Jurkat, Clone E6-1 (cell line): ENCODE data around the gene TBL1XR1.
A peak's percentile ranks its signal among the peaks of the same experiment; 100 is the strongest.
"Not testable (repeated sequence)": the region's sequence is repeated elsewhere in the genome, so short reads cannot be mapped to it uniquely, and the experiment has no call there.

ENCODE experiments used
- DNase-seq: peaks from one replicate; pipeline ENCODE4 v3.0.0-alpha.2; 2011; ENCODE audit warnings: low read depth, low spot score
- H3K4me3 ChIP-seq: 2 replicates; pipeline ENCODE4 v1.5.1; 2011; ENCODE audit warnings: mild to moderate bottlenecking, low read length, control low read depth, moderate library complexity

TBL1XR1 gene

DNA sequence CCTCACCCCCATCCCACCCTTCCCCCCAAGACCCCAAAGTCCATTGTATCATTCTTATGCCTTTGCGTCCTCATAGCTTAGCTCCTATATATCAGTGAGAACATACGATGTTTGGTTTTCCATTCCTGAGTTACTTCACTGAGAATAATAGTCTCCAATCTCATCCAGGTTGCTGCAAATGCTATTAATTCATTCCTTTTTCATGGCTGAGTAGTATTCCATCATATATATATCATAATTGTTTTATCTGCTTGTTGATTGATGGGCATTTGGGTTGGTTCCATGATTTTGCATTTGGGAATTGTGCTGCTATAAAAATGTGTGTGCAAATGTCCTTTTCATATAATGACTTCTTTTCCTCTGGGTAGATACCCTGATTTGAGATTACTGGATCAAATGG lies 197.1 kb downstream of the TBL1XR1 start:
- not testable (repeated sequence) for DNase-seq, H3K4me3 ChIP-seq

DNA sequence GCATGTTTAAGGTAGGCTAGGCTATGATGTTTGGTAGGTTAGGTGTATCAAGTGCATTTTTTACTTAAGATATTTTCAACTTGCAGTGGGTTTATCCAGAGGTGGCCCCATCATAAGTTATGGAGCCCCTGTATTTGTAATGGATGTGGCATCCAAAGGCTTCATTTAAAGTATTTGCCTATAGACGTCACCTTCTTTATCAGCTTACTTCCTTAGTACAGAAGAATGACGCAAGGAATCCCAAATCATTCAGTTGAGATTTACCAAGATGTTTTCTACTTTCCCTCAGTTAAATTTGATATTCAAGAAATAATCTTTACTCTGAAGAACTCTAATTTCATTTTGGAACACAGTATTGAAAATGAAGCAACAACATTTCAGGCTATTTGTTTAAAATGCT lies 201.3 kb downstream of the TBL1XR1 start:
- no peak overlapping the region for H3K4me3 ChIP-seq
- DNase-seq: no peak

DNA sequence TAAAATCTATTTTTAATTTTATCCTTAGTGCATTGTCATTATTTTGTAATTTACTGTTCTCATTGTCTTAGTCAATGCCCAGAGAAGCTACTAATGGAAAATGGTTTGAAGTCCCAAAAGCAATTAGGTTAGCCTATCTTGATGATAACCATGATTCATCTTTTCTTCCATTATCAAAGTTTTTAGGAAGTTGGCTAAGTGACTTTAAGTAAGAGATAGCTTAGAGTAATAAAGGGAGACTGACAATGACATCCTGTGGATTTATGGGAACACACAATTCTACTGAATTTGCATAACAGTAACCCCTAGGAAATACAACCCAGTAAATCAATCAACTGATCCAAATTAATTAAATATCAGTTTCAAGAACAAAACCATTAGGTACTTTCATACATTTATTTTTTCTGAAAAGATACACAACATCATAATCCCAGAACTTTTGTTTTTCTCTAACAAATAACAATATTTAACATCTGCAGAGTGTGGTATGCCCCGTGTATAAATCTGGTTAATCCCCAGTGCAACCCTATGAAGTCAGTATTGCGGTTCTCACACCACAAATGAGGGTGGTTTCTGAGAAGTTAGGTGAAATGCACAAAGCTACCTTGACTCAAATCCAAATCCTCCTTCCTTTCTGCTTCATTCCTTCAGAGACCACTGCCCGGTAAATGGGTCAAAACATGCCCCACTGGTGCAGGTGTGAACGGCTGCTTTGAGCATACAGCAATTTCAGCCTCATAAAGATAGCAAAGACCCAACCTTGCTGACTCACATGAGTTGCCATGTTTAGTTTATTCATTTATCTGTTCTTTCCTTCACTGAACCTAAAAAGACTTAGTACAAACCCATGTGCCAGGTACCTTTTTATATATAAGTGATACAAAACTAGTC lies 202.1 kb downstream of the TBL1XR1 start:
- DNase-seq: peak; percentile 50
- H3K4me3 ChIP-seq: no peak overlapping the region

DNA sequence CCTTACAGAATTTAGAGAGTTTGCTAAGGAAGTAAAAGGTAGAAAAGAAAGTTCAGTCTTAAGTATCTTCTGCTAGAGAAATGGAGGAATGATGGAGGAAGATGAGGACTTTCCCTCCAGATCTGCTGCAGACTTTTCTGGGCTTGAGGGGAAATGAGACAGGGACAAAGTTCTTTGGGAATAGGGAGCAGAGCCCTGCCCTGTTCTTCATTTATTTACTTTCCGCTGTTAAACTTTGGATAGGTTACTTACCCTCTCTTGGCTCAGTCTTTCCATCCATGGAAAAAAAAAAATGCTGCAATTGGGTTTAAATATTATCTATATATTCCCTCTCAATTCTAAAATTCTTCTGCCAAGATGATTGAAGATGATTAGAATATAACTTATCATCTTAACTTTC lies 202.9 kb downstream of the TBL1XR1 start:
- no peak for DNase-seq
- H3K4me3 ChIP-seq: no peak overlapping the region

GRCh38 chr3:176992978-176993377 lies 204.3 kb downstream of the TBL1XR1 start:
- no peak overlapping the region for H3K4me3 ChIP-seq
- DNase-seq: no peak

DNA sequence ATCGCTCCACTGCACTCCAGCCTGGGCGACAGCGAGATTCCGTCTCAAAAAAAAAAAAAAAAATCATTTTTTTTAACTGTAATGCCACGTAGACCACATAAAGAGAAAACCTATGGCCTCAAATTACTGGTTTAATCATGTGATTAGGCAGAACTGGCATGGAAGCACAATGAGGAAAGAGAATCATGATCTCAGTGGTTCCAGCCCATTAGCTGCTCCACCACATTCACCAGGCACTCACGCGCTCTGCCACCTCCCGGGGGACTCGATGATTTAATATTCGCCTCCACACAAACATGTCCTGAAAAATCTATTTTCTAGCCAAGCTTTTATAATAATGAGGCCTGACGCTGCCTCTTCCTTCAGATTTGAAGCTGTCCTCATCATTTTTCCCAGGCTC lies 204.7 kb downstream of the TBL1XR1 start:
- H3K4me3 ChIP-seq: no peak overlapping the region
- DNase-seq: no peak

GRCh38 chr3:176988795-176989194 lies 208.5 kb downstream of the TBL1XR1 start:
- DNase-seq: peak; percentile 16
- no peak overlapping the region for H3K4me3 ChIP-seq

- H3K4me3 ChIP-seq: no peak overlapping the region
- no peak for DNase-seq
Observed at GRCh38 chr3:176987901-176988650, 209.2 kb downstream of the TBL1XR1 start.

DNA sequence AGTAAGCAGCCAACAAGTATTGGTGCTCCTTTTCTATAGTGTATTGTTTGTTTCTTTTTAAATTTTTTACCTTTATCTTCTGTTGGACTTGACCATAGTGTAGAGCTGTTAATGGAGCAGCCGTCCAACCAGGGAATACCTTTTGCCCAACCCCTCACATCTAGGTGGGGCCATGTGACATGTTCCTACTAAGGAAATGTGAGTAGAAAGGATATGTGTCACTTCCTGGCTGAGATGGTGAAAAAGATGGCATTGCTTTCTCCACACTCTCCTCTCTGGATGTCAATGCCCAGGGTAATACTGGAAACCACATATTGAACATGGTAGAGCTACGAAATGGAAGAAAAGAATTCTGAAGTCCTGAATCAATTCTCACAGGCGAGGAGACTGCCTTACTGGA lies 218.8 kb downstream of the TBL1XR1 start:
- H3K4me3 ChIP-seq: no peak overlapping the region
- DNase-seq: no peak

- no peak for DNase-seq
- no peak overlapping the region for H3K4me3 ChIP-seq
Observed at GRCh38 chr3:176977331-176977730, 220.0 kb downstream of the TBL1XR1 start.

DNA sequence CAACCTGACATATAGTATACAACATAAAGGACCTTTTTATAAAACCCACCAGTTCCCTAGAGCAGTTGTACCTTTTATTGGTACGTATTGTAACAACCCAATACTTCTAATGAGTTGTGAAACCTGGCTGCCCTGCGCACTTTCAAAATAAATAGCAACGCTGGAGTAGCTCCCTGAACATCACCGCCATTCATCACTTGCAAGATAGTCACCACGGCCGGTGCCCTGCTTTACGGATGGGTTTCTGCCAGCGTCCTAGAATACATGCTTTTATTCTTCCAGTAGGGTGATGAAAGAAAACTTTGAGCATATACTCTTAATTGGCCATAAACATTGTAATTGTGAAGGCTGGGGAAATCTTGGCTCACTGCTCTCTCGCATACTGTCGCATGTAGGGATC lies 220.7 kb downstream of the TBL1XR1 start:
- no peak overlapping the region for H3K4me3 ChIP-seq
- no peak for DNase-seq

- H3K4me3 ChIP-seq: no peak overlapping the region
- DNase-seq: no peak
Observed at GRCh38 chr3:176974279-176974678, 223.0 kb downstream of the TBL1XR1 start.

- no peak overlapping the region for H3K4me3 ChIP-seq
Observed at GRCh38 chr3:176971613-176972174, 225.6 kb downstream of the TBL1XR1 start.

DNA sequence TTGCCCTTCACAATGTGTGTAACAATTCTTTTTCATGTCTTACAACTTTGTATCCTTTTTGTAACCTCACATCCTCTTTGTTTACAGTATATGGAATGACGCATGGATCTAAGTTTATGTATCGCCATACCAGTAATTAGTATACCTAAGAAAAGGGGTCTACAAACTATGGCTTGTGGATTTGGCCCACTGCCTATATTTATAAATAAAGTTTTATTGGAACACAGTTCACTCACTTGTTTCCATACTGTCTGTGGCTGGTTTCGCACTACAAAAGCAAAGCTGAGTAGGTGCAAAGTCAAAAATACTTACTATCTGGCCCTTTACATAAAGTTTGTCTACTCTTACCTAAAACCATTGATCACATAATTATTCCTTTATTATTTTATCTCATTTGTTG lies 226.5 kb downstream of the TBL1XR1 start:
- no peak for DNase-seq
- no peak overlapping the region for H3K4me3 ChIP-seq

More at GRCh38 chr3:176971613-176972174, 225.6 kb downstream of the TBL1XR1 start:
- DNase-seq: peak; percentile 61

DNA sequence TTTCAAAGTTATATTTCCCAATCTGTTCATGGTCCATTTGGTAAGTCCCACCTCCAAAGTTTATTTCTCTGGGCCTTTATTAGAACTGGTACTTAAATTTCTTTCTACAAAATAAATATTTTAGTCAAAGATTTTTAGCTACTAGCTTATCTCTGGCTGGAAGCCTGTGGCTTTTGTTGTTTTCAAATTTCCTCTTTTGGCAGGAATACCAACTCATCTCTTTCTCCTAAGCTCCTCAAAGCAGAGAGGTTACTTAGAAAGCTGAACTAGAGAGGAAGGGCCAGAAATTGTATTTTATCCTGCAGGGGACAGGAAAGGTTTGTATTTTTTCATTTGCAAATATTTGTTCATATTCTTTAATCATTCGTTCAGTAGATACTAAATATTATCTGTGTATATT lies 227.8 kb downstream of the TBL1XR1 start:
- no peak for DNase-seq
- H3K4me3 ChIP-seq: no peak overlapping the region
